ENCODE data around the gene ABHD12. TPM values are rescaled to one million over a fixed set of nuclear protein-coding genes. Genes with fewer than 3 reads are reported as not detected.

Gene ABHD12
- total RNA-seq, 2 experiments from 2014 or later: 13.4 to 17.0 TPM

- Histone ChIP-seq H3K9me3 (ENCODE audit: control insufficient read depth in 1 of 2, insufficient read depth in 1 of 2, low read length in 2 of 2) (no peaks in the 10 kb centered on the region), H3K27ac (ENCODE audit: low read depth in 1 of 2, low read length in 2 of 2) (no peak overlapping the region), H3K4me1 (ENCODE audit: insufficient read depth, low read length) (peaks cover 29% of the 10 kb centered on the region), H3K36me3 (ENCODE audit: insufficient read depth, low read length) (no peaks in the 10 kb centered on the region), H3K27me3 (ENCODE audit: control insufficient read depth in 1 of 2, insufficient read depth in 2 of 2, low read length in 2 of 2) (no peaks in the 10 kb centered on the region), H3K4me3 (ENCODE audit: low read length) (no peak overlapping the region)
- Mint-ChIP-seq H3K36me3 (ENCODE audit: low read depth) (peaks cover 32% of the 10 kb centered on the region), H3K9me3 (no peaks in the 10 kb centered on the region), H3K27ac (peak overlapping the region; percentile 51), H3K4me1 (ENCODE audit: low read depth) (peaks cover 66% of the 10 kb centered on the region), H3K4me3 (peak overlapping the region; percentile 12), H3K27me3 (no peaks in the 10 kb centered on the region)
- CTCF ChIA-PET: interaction anchor here (0.6 to 1.8 kb wide), 2 partner anchors 9 to 15 kb away, joined by 4 to 5 read pairs; no protein-coding TSS in a partner anchor
- ATAC-seq (ENCODE audit: poor library complexity) (no peak), DNase-seq (no peak)
- POLR2A ChIA-PET: interaction anchor here (1.2 to 2.1 kb wide), 2 partner anchors 10 to 258 kb away, joined by 3 to 14 read pairs; partner anchors contain the start of gene APMAP
- intact Hi-C loops (cut with DNase I, micrococcal nuclease): loop anchor here in 1 of 2 experiments (5.0 kb wide), 1 partner anchor 164 kb away; no protein-coding TSS in a partner anchor
- no peak for TF ChIP-seq CTCF (IDR thresholded peaks at IDR 0.05)
Observed at GRCh38 chr20:25251019-25251418, 139.6 kb downstream of the ABHD12 start.

- no peak for TF ChIP-seq CTCF (IDR thresholded peaks at IDR 0.05)
- intact Hi-C loops (cut with DNase I, micrococcal nuclease): loop anchor here in 1 of 2 experiments (5.0 kb wide), 1 partner anchor 163 kb away; no protein-coding TSS in a partner anchor
- DNase-seq: no peak
- H3K9me3 Mint-ChIP-seq: no peaks in the 10 kb centered on the region
- Histone ChIP-seq H3K27ac (ENCODE audit: low read depth in 1 of 2, low read length in 2 of 2) (no peak overlapping the region), H3K9me3 (ENCODE audit: control insufficient read depth in 1 of 2, insufficient read depth in 1 of 2, low read length in 2 of 2) (no peaks in the 10 kb centered on the region), H3K4me1 (ENCODE audit: insufficient read depth, low read length) (peaks cover 29% of the 10 kb centered on the region), H3K36me3 (ENCODE audit: insufficient read depth, low read length) (no peaks in the 10 kb centered on the region), H3K4me3 (ENCODE audit: low read length) (no peak overlapping the region), H3K27me3 (ENCODE audit: control insufficient read depth in 1 of 2, insufficient read depth in 2 of 2, low read length in 2 of 2) (no peaks in the 10 kb centered on the region)
- peaks cover 32% of the 10 kb centered on the region for H3K36me3 Mint-ChIP-seq (ENCODE audit: low read depth)
- no peaks in the 10 kb centered on the region for H3K27me3 Mint-ChIP-seq
- ChIA-PET CTCF (interaction anchor here (1.8 kb wide), 1 partner anchor 9 kb away, joined by 5 read pairs; no protein-coding TSS in a partner anchor), POLR2A (interaction anchor here (1.2 to 2.1 kb wide), 2 partner anchors 10 to 257 kb away, joined by 3 to 14 read pairs; partner anchors contain the start of gene APMAP)
- peak overlapping the region; percentile 51 for H3K27ac Mint-ChIP-seq
- H3K4me1 Mint-ChIP-seq (ENCODE audit: low read depth): peaks cover 63% of the 10 kb centered on the region
- H3K4me3 Mint-ChIP-seq: peak overlapping the region; percentile 94
- ATAC-seq (ENCODE audit: poor library complexity): no peak
Observed at GRCh38 chr20:25250508-25250907, 140.1 kb downstream of the ABHD12 start.

Other genes starting within 250 kb of the ABHD12 start
- gene ENTPD6, start 195.1 kb downstream of the ABHD12 start, total RNA-seq: 10 to 100 TPM; 78.5 to 85.1 TPM
- gene PYGB, start 142.8 kb downstream of the ABHD12 start, total RNA-seq: 10 to 100 TPM; 26.3 to 27.5 TPM
- under 1 TPM; 0.08 to 0.17 TPM for gene GINS1, start 16.8 kb upstream of the ABHD12 start, total RNA-seq
- gene NINL, start 194.7 kb upstream of the ABHD12 start, total RNA-seq: 1 to 10 TPM; 2.7 to 4.0 TPM
- gene NANP, start 233.2 kb upstream of the ABHD12 start, total RNA-seq: 1 to 10 TPM; 1.1 to 1.2 TPM